Posterior vena cava (tissue), 2 donors: Measurements from ENCODE around the gene PTCH2. TPM values are rescaled to one million over a fixed set of nuclear protein-coding genes. Genes with fewer than 3 reads are reported as not detected.

Source experiments
- DNase-seq: peaks from one replicate; pipeline ENCODE4 v3.0.0-alpha.2; 2020; ENCODE audit warnings: low spot score
- intact Hi-C, 2 donors: fragments of 100-400 bp; cut with DNase I; formaldehyde crosslinking; loops; one replicate each; pipeline versions ENCODE4 v1.14.1 to v1.14.2; 2022 to 2023
- total RNA-seq, 2 donors: library from RNA; stranded (reverse); fragmentation: NEBNext Ultra II Directional; extraction: Animal tissue kit (Norgen Biotek cat#: 25700); gene quantifications; one replicate each; pipeline ENCODE4 v1.2.1, GENCODE V29; 2021
- donor health status: DM: yes; HTN: yes; CAD: no.
- donor health status: DM: yes; HTN: yes; CAD: no.

PTCH2 gene
- total RNA-seq, 2 donors from 2014 or later, result 1.6 to 2.1 TPM

DNA sequence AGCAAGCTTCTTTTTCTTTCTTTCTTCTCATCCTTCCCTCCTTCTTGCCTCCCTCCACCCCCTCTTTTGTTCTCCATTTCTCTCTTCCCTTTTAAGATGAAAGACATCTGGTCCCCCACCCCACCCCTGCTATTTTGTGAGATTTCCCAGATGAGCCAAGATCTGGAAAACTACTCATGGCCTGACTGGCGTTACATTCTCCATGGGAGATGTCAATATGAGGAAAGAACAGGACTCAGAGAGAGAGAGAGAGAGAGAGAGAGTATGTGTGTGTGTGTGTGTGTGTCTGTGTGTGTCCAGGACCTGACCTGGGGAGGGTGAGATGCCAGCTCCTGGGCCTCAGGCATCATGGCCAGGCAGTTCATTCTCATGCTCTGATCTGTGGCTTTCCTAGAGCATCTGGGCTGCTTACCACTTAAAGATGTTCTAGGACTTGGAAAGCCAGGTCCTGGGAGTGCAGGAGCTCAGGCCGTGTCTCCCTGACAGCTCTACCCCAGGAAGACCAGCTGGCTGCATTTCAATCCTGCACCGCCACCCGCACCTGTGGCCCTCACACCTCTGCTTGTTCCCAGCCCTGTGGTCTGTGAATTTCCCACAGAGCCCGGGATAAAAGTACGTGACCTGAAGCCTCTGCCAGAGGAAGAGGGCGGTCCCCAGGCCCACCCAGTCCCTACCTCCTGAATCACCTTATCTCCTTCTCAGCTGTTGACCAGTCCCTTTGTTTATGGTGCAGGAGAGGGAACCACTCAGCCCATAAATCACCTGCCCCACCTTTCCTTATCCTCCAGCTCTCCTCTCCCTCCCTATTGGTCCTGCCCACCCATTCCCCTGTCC, 51.9 kb downstream of the PTCH2 start:
- intact Hi-C loops, result loop anchor here in 1 of 2 donors (5.0 kb wide), 1 partner anchor 51 kb away; the partner anchor contains the start of gene PTCH2

DNA sequence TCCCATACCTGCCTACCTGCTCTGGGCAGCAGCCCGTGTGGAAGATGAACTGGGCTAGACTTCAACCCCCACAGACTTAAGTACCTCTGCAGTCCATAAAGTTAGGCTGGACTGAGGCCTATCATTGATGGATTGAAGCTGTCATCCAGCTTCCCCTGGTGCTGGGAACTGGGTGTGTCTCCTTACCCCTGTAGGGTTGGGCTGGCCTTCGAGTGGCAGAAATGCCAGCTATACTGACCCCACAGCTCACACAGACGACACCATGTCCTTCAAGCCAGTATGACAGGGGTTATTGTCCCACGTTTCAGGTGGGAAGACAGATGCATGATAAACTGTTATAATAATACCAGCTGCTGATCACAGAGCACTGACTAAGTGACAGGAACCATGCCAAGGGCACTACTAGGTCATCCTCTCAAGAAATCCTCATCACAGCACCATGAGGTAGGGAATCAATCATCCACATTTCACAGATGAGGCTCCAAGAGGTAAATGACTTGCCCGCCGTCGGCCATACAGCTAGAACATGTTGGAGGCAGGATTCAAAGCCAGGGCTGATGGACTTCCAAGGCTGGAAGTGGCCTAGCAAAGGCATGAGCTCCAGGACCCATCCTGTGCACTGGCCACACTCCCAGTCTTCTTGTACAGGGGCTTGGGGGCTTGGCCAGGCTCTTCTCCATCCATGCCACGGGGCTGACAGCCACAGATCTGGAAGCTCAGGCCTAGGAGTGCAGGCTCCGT, 54.8 kb downstream of the PTCH2 start, which contains the start of gene BEST4:
BEST4 (minus strand) TSS at position 51 of the 741 bp plus-strand sequence. CDS start 465 bp downstream, outside the sequence.
- DNase-seq, result peak; percentile 64
- intact Hi-C loops, result loop anchor here in 1 of 2 donors (10.0 kb wide), 2 partner anchors 47 to 217 kb away; no protein-coding TSS in a partner anchor

More for the DNA sequence above, 51.9 kb downstream of the PTCH2 start:
- peak; percentile 55 for DNase-seq

DNA sequence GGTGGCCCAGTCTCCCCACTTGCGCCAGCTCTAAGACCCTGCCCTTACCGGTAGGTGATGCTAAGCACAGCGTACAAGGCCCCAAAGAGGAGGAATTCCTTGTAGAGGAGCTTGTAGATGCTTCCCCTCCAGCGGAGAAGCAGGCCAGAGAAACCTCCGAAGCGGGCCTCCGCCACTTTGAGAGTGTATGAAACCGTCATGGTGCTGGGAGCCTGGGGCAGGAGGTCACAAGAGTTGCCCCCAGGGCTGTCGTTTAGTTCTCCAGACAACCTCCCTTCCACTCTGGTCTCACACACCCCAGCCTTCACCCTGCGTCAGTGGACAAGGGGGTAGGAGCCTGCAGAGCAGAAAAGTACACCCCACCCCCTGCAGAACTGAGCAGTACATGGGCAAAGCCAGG, 55.5 kb downstream of the PTCH2 start:
- DNase-seq, result peak; percentile 75
- intact Hi-C loops, result loop anchor here in 1 of 2 donors (10.0 kb wide), 2 partner anchors 47 to 217 kb away; no protein-coding TSS in a partner anchor

DNA sequence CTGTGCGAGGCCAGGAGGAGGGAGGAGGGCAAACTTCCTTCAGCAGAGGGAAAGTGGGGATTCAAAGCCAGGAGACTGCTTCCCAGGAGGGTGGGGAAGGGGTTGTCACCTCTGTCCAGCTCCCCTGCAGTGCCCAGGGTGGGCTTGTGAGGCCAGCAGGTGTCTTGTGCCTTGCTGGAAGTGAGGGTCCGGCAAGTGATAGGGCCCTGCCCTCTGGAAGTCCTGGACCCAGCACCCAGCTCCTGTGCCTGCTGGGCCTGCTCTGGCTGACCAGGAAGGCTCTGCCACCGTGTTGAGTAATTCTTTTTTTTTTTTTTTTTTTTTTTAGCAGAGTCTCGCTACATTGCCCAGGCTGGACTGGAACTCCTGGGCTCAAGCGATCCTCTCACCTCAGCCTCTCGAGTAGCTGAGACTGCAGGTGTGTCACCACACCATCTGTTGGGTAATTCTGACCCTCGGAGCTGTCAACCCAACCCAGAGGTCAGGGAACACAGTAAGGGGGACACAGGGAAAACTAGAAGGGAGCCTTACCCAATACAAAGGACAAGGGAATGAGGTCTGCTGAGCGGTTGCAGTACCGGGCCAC, 56.1 kb downstream of the PTCH2 start:
- DNase-seq, result peak; percentile 55
- intact Hi-C loops, result loop anchor here in 1 of 2 donors (10.0 kb wide), 2 partner anchors 48 to 218 kb away; no protein-coding TSS in a partner anchor

DNA sequence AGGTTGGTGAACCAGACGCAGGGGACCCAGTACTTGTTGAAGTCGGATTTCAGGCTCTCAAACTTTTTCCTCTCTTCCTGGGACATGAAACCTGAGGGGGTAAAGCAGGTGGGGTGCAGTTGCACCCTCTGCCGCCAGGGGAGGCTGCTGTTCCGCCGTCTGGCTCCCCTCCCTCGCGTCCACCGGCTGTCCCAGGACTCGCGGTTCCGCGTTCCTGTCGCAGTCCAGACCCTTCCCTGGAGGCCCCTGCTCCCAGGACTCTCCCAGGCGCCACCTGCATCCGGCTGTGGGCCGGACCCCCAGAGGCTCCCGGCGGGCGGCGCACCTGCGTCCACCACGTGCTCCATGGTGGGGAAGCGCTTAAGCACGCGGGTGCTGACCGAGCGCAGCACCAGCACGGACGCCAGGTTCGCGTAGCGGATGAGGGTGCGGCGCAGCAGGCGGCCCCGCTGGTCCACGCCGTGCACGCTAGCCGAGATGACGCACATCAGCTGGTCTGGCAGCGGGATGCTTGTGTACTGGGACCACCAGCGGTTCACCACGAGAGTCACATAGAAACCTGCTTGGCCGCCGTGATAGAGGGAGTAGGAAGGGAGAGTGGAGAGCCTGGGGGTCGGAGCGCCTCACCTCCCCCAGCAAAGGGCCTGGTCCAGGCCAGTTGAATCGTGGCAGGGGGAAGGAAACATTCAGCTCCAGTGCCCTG, 56.8 kb downstream of the PTCH2 start:
- intact Hi-C loops, result loop anchor here in 1 of 2 donors (10.0 kb wide), 2 partner anchors 49 to 219 kb away; no protein-coding TSS in a partner anchor
- peak; percentile 88 for DNase-seq

DNA sequence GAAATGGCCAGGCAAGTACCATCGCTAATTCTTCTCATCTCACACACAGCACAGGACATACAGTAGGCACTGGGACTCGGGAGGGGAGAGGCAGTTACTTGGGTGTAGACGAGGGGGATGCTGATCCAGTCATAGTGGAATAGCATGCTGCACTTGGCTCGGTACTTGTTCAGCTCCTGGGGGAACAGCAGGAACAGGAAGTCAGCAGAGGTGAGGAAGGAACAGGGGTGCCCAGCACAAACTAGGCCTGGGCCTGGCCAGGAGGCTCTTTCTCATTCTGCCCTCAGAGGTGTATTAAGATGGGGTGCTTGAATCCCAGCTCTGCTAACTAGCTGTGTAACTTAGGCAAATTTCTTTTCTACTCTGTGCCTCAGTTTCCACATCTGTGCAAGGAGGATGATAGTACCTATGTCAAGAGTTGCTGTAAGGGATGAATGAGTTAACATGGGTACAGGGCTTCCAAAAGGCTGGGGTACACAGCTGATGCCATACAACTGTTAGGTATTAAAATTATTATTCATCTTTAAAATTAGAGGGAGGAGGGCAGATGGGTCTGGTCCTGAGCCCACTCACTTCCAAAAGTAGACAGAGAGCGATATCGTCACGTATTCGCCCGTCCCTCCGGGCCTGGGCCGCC, 57.4 kb downstream of the PTCH2 start:
- intact Hi-C loops, result loop anchor here in 1 of 2 donors (10.0 kb wide), 2 partner anchors 49 to 219 kb away; no protein-coding TSS in a partner anchor
- peak; percentile 55 for DNase-seq

DNA sequence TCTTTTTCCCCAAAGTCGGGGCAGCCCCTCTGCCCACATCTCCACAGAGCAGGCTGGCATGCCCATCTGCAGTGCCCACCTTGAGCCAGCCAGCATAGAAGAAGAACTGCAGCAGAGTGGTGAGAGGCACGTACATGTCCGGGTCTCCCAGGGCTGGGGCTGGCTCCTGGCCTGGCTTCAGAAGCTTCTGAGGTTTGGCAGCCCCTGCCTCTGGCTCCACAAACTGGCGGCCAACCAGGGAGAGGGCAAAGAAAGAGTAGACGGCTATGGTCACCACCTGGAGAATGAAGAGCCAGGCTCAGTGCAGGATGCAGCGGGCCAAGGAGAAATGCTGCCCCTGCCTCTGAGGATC, 58.0 kb downstream of the PTCH2 start:
- peak; percentile 74 for DNase-seq
- intact Hi-C loops, result loop anchor here in 1 of 2 donors (10.0 kb wide), 2 partner anchors 50 to 220 kb away; no protein-coding TSS in a partner anchor

DNA sequence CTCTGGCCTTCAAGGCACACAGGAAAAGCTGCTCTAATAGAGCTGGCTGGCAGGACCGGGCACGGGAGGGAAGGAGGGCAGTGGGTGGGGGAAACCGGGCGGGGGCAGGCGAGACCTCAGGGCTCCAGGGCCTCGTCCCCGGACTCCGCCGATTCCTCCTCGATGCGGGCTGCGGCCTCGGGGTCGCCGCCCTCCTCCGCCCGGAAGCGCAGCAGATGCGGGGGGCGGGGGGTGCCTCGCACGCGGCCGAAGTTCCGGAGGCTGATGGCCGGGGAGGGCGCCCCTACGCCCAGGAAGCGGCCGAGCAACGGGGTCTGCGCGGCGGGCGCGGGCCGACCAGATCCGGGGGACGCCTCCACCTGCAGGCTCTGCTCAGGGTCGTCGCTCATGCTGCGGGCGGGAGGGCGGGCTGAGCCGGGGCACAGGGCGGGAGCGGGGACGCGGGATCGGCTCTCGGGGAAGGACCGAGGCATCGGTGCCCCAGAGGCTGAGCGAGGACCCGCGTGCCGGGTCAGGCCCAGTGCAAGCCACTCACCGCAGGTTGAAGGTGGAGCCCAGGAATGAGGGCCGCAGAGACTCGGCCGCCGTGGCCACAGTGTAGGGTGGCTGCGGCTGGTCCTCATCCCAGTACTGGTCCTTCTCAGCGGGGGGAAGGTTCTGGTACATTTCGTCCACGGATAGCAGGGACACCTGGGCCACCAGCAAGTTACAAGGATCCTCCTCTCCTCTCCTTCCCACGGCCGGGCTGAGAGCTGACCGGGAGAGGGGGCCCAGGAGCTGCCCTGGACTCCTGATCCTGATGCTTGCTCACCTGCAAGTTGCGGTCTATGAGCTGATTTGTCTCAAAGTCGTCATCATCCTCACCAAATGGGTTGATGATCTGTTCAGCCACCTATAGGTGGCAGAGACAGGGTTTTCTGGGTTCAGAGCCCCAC, 58.7 kb downstream of the PTCH2 start:
- intact Hi-C loops, result loop anchor here in 1 of 2 donors (10.0 kb wide), 2 partner anchors 50 to 220 kb away; no protein-coding TSS in a partner anchor
- peak; percentile 80 for DNase-seq

DNA sequence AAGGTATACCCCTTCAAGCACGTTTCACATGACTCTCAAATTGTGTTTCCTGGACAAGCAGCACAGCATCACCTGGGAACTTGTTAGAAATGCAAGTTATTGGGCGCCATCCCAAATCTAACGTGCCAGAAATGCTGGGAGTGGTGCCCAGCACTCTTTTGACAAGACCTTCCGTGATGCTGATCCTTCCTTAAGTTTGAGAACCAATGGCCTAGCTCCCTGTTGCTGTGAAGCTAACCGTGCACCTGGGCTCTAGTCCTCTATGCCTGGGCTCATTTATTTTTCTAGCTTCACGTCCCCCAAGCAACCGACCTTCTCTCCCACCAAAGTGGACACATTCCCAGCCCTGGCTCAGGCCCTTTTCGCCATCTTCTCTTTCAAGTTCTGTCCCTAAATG, 59.4 kb downstream of the PTCH2 start:
- intact Hi-C loops, result loop anchor here in 1 of 2 donors (10.0 kb wide), 2 partner anchors 51 to 221 kb away; no protein-coding TSS in a partner anchor

DNA sequence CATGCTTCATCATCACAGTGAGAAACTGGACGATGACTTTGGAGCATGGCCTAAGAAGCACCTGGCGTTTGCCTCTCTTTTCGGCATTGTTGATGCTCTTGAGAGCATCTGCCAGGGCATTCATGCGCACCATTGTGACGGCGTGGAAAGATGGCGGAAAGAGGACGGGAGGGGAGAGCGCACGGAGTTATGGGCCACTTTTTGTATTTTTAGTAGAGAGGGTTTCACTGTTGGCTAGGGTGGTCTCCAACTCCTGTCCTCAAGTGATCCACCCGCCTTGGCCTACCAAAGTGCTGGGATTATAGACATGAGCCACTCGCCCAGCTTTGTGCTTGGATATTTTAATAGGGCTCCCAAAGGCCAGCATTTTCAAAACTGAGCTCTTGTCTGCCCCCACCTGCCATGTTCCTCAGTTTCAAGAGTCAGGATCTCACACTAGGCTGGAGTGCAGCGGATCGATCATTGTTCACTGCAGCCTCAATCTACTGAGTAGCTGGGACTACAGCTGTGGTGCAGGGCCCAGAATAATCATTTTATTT, 62.4 kb downstream of the PTCH2 start:
- DNase-seq, result no peak
- intact Hi-C loops, result loop anchor here in 1 of 2 donors (10.0 kb wide), 2 partner anchors 54 to 224 kb away; no protein-coding TSS in a partner anchor

More for the DNA sequence above, 59.4 kb downstream of the PTCH2 start:
- DNase-seq, result peak; percentile 22

DNA sequence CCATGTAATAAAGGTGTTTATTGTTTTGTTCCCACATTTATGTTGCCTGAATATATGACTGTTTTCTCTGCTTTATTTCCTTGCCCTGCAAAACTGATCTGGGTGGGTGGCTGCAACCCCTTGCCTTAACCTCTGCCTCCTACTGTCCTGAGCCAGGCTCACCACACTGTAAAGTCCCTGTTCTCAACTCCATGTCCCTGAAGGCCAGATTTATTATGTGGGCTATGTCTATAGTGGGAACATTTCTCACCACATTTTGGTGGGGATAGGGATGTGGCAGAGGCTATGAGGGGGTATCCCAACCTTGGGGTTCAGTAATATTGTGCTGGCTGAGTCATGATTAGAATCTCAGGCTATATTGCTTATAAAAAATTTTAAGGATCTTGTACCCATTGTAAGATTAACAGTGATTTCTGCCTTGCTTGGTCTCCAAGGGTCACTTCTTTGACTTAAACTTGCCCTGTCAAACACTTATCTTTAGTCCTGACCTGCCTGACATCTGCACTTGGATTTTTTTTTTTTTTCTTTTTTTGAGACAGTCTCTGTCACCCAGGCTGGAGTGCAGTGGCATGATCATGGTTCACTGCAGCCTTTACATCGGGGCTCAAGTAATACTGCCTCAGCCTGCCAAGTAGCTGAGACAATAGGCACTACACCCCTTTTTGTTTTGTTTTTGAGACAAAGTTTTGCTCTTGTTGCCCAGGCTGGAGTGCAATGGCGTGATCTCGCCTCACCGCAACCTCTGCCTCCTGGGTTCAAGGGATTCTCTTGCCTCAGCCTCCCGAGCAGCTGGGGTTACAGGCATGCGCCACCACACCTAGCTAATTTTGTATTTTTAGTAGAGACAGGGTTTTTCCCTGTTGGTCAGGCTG, 64.1 kb downstream of the PTCH2 start:
- DNase-seq, result no peak
- intact Hi-C loops, result no loop called here

DNA sequence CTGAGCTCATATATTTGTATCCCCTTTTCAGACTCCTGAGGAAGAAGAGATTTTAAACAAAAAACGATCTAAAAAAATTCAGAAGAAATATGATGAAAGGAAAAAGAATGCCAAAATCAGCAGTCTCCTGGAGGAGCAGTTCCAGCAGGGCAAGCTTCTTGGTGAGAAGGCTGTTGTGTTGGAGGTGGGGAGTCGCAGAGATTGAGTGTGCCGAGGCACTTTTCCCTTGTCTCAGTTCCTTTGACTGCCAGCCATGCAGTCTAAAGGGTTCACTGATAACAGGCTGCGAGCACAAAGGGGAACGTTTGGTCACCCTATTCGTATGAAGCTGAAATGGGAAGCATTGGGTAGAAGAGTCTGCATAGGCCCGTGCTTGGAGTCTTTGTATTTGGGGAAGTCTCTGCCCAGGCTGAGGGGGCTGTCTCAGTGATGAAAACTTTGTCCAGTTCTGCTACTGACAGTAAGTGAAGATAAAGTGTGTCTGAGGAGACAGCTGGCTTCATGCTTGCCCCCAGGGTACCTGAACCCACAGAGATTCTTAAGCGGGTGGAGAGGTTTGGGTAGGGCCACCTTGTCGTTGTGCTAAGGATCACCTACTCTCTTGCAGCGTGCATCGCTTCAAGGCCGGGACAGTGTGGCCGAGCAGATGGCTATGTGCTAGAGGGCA, 65.0 kb downstream of the PTCH2 start:
- DNase-seq, result no peak
- intact Hi-C loops, result no loop called here

DNA sequence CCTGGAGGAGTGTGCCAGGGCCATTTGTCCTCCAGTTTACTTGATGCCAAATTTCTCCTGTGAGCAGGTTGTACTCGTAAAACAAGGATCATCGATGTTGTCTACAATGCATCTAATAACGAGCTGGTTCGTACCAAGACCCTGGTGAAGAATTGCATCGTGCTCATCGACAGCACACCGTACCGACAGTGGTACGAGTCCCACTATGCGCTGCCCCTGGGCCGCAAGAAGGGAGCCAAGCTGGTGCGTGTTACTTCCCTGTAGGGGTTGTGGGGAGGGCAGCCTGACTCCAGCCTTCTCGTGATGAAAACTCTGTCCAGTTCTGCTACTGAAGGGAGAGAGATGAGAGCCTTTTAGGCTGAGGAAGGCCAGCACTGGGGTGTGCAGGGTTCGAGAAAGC, 65.5 kb downstream of the PTCH2 start:
- intact Hi-C loops, result no loop called here
- DNase-seq, result no peak

DNA sequence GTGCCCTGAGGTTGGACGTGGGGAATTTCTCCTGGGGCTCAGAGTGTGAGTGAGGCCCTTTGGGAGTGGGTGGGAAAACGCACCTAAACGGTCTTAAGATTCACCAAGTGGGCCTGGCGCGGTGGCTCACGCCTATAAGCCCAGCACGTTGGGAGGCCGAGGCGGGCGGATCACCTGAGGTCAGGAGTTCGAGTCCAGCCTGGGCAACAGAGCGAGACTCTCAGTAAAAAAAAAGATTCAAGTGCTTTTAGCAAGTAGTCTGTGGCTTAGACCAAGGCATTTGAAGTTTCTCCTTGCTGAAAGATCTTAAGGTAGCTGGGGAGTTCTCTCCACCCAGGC, 66.4 kb downstream of the PTCH2 start:
- DNase-seq, result no peak
- intact Hi-C loops, result no loop called here

DNA sequence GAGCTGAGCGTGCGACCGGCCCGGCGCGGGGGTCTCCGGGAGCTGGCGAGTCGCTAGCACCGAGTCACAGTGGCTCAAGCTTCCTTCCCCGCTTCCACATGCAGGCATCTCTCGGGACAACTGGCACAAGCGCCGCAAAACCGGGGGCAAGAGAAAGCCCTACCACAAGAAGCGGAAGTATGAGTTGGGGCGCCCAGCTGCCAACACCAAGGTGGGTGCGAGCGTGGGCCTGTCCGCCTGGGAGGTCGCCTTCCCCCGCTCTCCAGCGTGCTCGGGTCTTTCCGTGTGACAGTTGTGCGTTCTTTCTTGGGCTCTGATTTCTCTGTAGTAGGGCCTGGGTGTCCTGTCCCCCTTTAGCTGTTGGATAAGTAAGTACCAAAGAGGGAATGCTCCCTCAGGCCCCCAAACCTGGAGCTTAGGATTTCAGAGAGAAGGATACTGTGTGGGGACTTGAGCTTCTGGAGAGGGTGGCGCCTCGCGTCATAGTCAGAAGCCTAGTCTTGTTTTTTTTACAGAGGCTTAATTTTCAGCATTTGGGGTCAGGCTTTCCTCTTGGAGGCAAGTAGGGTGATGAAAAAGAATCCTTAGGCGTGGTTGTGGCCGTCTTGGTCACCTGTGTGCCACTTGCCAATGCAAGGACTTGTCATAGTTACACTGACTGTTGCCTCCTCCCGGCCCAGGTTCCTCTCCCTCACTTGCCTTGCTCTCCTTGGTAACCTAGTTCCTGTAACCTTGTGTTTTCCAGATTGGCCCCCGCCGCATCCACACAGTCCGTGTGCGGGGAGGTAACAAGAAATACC, 66.9 kb downstream of the PTCH2 start:
- intact Hi-C loops, result no loop called here
- DNase-seq, result no peak
